Measurements from ENCODE around the gene CDH26.

The CDH26 gene

DNA sequence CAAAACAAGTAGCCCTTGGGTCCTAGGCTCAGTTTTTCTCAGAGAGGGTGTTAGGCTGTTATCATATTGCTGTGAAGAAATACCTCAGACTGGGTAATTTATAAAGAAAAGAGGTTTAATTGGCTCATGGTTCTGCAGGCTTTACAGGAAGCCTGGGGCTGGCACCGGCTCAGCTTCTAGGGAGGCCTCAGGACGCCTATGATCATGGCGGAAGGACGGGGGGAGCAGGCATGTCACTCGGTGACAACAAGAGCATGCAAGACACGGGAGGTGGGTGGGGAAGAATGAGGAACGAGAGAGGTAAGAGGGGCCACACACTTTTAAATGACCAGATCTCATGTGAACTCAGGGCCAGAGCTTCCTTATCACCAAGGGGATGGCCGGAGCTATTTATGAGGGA is 26.9 kb downstream of the CDH26 start:
- DNase-seq (ENCODE audit: low read depth in 2 of 2), result no peak

DNA sequence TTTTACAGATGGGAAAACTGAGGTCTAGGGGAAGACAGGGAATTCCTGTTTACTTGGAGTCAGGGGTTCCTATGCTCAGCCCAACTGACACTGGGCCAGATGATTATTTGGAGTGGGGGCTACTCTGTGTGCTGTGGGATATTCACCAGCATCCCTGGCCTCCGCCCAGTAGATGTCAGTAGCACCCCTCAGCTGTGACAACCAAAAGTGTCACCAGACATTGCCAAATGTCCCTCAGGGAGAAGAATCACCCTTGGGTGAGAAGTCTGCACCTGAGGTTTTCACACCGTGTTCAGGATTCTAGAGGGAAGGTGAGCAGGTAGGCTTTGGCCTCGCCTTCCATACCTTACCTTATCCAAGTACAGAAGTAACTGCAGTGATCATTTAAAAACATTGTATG is 27.6 kb downstream of the CDH26 start:
- DNase-seq (ENCODE audit: low read depth in 2 of 2), result no peak

DNA sequence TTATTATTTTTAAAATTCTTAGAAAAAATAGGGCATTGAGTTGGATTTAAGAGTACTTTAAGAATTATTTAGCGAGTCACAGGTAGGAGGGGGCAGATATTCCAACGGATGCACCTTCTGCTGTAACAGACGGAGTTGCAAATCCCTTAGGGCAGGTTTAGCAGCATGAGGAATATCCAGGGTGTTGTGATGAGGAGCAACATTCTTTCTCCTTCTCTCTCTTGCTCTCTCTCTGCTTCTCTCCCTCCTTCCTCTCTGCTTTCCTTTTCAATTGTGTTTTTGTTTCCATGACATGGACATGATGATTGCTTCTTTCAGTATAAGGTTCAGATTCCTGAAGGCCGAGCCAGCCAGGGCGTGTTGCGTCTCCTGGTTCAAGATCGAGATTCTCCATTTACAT is 28.9 kb downstream of the CDH26 start:
- no peak for DNase-seq (ENCODE audit: low read depth in 2 of 2)

DNA sequence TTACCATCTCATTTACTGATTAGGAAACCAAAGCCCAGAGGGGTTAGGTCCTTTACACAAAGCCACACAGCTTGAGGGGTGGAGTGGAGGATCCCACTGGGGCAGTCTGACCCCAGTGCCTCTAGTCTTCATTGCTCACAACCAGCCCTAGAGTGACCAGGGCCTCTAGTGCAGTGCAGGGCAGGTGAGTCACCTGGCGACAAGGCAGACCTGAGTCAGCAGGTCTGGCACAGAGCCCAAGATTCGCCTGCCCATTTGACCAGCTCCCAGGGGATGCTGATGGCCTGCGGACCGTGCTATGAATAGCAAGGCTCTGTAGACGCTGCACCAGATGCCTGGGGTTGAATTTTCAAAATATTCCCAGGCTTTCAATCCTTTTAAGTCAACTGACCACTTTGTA is 29.9 kb downstream of the CDH26 start:
- no peak for DNase-seq (ENCODE audit: low read depth in 2 of 2)

DNA sequence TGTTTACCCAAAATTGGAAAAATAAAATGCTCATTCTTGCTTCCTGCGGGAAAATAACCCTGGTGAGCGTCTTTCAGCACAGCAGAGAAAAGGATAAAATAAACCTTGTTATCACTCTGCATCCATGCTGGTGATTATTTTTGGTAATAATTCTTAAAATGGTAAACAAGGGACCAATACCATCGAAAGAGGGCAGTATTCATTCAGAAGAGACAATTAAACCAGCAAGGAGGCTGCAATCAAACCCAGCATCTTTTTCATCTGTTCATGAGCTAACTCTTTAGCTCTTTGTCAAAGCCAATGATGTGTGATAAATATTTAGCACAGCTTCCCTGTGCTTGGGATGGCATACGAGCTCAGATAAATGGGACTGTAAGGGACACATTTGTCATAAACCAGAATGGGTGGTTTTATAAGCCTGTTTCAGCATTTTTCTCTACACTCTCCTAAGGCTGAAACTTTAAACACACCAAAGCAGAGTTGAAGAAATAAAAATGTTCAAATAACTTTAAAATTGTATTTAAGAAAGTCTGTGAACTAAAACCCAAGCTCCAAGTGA is 34.4 kb downstream of the CDH26 start:
- DNase-seq (ENCODE audit: low read depth in 2 of 2), result no peak

DNA sequence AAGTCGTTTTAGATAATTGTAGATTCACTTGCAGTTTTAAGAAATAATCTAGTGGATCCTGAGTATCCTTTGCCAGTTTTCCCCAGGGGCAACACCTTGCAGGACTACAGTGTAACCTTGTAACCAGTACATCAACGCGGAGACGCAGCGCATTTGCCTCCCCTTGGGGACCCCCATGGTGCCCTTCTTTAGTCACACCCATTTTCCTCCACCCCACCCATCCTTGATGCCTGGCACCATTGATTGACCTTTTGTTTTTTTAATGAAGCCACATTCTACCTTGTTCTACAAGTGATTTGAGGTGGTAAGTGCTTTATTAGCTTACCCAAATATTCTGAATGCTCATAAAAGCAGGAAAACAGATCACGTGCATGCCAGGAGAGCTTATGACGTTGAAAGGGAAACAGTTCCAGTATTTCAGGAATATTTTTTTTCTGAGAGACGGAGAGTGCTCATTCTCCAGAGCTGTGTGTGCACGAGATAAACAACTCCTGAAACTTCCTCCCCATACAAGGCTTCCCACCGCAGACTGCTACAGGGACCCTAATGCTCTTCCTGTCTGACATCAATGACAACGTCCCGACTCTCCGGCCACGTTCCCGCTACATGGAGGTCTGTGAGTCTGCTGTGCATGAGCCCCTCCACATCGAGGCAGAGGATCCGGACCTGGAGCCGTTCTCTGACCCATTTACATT is 35.7 kb downstream of the CDH26 start:
- DNase-seq (ENCODE audit: low read depth in 2 of 2), result no peak

DNA sequence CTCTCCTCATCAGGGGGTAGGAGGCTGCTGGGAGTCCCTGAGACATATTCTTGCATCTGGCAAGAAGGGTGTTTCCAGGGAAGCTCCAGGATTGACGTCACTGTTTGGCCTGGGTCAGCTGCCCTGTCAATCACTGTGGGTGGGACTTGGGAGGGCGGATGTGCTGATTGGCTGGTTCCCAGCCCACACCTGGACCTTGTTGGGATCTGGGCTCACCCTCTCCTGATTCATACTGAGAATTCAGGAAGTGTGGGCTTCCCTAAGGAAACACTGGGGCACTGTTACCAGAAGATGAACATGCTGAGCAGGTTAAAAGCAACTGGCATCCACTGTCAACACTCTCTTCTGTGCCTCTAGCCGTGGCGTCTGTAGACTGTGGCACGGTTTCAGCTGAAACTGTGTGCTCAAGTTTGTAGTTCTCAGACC is 36.5 kb downstream of the CDH26 start:
- no peak for DNase-seq (ENCODE audit: low read depth in 2 of 2)

DNA sequence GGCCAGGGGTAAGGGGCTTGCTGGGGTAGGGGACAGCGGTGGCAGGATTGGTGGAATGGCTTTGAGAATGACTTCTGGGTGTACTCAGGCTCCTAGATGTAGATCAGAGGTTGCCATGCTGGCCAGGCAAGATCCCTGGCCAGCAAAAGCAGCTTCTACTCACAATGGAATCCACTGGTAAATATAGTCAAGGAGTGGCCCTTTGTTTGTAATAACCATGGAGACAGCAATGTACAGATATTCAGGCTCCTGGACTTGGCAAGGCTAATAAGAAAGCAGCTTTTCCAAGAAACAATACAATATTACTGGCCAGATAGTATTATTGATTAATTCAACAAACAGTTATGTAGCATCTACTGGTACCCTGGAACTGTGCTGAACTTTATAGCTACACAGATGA is 37.9 kb downstream of the CDH26 start:
- DNase-seq (ENCODE audit: low read depth in 2 of 2), result no peak

DNA sequence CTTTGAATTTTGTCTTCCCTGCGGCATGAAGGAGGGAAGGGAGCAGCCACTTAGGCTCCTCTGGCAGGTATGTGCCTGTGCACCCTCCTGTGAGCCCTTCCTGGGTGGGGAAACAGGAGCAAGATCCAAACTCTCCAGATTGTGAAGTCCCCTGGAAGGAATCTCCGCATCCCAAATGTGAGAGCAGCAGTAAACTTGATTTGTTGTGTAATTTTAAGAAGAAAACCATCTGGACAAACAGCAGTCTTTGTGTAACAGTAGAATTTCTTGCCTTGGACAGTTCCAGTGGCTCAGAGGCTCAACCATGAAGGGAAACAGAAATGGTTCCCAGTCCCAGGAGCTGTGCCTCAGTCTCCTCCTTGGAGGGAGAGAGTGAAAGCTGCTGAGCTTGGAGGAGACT is 39.7 kb downstream of the CDH26 start:
- no peak for DNase-seq (ENCODE audit: low read depth in 2 of 2)

DNA sequence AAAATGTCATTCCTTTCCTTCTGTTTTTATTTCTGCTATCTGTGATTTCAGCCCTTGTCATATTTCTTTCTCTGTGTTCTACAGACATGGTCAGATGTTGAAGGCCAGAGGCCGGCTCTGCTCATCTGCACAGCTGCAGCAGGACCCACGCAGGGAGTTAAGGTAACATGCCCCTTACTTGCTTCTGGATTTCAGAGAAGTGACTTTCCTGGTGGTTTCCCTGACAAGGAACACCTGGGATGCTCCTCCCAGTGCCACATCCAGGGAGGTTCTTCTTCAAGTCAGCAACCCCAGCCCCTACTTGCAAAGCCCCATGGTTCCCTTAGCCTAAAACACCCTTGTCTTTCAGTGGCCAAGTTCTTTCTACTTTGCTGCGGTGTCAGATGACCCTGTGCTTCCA is 41.3 kb downstream of the CDH26 start:
- DNase-seq (ENCODE audit: low read depth in 2 of 2), result no peak

DNA sequence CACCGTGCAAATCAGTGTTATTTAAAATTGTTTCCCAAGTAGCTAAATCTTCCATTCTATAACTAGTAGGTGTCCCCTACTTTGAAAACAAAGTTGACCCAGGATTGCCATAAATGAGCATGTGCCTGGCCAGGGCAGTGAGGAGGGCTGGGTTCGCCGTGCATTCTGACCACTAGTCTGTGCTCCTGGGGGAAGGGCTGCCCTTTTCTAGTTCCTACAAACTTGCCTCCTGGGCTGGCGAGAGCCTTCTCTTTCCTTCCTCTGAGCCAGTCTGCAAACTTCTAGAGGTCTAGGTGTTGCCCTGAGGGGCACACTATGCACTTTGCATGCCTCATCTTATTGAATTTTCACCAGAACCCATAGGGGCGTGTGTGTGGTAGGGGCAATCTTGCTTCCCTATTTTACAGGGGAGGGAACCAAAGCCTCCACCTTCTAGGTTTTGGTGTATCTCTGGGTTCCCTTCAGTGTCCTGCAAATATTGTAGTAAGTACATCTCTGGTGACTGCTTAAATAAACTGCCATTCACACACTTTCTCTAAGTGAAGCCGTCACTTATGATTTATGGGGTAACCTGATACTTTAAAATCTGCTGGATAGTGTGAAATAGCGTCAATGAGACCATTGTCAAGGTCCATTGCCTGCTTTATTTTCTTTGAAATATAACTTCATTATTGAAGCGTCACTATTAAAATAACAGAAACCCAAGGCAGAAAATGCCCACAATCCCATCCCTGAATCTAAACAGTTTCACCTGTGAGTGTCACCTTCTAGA is 42.2 kb downstream of the CDH26 start:
- no peak for DNase-seq (ENCODE audit: low read depth in 2 of 2)

DNA sequence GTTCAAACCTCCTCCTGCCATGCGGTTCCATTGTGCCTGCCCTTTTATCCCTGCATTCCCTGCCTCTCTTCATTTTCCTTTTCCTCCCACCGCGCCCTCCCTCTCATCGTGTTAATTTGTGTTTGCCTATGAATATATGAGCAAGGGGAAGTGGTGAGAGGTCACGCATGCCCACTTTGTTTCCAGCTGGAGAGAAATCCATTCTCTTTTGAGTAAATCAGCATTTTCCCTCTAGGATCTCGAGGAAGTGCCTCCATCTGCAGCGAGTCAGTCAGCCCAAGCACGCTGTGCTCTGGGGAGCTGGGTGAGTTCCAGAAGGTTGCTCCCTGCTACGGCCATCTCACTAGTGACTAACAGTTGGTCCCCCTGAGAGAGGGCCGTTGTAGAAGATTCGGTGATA is 42.9 kb downstream of the CDH26 start:
- no peak for DNase-seq (ENCODE audit: low read depth in 2 of 2)

DNA sequence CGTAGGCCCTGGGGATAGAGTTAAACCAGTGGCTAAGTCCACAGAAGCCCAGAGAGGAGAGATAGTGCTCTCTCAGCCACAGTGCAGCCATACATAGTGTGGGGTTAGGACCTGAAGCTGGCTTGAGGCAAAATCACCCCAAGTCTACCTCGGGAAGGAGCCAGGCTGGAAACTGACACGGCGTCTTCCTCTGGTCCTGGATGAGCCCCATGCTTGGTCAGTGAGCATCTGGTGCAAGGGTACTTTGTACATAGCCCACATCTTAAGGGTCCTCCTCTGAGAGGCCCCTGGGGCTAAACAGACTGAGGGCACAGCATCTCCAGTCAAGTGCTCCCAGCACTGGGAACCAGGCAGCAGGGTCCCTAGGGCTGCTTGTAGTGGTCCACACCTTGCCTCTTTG is 45.6 kb downstream of the CDH26 start:
- no peak for DNase-seq (ENCODE audit: low read depth in 2 of 2)

DNA sequence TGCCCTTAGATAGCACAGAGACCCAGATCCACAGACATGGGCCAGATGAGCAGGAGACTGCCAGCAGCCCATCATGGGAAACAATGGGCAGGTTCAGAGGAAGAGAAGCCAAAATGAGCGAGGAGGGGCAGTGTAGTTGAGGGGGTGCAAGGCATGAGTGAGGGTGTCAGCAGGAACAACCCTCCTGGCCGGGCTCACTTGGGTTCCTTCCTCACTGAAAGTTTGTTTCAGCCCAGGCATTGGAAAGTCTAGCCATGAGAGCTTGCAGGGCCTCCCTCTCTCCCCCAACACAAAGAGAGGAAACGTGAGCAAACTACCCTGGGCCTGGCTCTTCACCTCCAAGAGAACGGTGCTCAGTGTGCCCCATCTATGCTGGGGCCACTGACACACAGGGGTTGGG is 48.0 kb downstream of the CDH26 start:
- no peak for DNase-seq (ENCODE audit: low read depth in 2 of 2)

DNA sequence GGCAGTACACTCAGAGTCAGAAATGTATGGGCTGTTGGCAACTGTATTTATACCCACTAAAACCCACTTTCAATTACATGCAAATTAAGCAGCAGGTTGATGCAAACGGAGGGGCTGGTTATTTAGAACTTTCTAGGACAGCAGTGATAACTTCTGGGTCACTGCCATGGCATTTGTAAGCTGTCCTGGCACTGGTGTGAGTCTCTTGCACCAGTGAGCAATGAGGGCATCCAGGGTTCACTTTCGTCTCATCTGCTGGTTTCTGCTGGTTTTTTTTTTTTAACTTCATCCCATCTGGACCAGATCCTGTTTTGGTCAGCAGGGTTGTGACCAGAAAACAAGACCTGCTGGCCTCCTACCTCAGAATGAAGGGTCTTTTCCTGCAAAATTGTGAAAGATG is 49.2 kb downstream of the CDH26 start:
- DNase-seq (ENCODE audit: low read depth in 2 of 2), result no peak

DNA sequence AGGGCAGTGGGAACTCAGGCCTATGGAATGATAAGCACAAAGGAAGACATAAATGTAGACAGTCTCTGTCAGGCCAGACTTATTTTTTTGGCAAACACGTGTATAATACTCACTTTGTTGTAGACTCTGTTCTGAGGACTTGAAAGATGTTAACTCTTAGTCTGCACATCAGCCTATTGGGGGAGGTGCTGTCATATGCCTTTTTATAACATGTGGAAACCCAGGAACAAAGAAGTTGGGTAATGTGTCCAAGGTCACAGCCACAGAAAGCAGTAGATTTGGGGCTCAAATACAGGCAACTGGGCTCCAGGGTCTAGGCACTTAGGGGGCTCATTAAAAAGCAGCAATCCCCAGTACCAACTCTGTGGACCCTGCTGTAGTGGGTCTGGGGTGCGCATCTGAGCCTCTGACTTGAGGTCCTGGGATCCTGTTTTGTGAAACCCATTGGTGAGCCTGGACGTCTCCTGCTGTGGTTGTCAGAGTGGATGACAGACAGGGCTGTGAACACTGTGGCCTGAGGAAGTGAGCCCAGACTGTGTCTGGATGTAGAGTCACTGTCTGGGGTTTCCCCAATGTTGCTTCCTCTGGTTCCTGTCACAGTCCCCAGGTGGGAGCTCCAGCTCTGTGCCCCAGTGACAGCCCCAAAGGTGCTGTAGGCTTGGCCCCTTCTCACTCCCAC is 50.0 kb downstream of the CDH26 start:
- DNase-seq (ENCODE audit: low read depth in 2 of 2), result no peak

DNA sequence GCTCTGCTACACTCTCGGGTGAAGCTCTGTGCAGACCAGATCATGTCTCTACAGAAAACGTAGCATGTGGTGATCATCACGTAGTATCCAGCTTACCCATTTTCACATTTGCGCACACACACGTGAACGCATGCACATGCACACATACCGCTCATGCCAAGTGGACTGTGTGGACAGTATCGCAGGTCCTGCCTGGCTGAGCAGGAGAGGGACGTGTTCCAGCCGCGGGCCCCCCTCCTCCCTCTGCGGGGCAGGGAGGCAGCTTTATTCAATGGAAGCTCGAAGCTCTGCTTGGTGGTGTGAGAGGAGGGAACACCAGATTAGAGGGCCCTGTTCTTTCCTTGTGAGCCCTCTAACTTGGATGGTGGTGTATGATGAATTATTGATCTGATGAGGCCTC is 51.1 kb downstream of the CDH26 start:
- DNase-seq (ENCODE audit: low read depth in 2 of 2), result no peak

DNA sequence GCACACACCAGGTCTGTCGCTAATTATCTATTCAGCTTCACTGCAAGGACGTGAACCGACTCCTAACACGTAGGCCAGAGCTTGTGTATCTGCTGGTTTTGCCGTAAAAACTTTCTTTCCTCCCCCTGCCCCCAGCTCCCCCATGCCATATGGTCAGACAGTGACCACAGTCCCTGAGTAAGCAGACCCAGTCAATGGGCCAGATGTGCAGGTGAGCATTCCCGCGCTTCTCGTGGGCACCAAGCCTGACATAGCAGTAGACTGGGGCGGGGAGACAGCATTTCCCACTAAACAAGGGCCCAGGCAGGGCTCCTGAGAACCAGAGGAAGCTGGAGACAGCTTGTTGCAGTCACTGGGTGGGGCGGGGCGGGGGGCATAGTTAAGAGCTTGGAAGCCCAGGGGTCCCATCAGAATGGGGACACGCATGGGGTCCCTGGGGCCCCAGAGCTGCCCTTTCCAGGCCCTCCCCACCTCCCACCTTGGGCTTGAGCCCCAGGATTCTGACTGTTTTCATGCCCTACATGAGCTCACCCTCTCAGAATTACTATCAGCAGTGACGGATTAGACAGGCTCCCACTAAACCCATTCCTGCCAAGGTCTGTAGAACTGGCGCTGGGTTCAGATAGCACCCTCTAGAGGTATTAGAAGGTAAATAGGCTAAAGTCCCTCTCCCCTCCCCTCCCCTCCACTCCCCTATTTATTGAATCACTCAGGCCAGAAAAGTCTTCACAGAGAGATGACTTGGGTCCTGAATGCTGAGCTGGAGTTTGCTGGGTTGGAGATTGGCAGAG is 51.8 kb downstream of the CDH26 start:
- no peak for DNase-seq (ENCODE audit: low read depth in 2 of 2)

DNA sequence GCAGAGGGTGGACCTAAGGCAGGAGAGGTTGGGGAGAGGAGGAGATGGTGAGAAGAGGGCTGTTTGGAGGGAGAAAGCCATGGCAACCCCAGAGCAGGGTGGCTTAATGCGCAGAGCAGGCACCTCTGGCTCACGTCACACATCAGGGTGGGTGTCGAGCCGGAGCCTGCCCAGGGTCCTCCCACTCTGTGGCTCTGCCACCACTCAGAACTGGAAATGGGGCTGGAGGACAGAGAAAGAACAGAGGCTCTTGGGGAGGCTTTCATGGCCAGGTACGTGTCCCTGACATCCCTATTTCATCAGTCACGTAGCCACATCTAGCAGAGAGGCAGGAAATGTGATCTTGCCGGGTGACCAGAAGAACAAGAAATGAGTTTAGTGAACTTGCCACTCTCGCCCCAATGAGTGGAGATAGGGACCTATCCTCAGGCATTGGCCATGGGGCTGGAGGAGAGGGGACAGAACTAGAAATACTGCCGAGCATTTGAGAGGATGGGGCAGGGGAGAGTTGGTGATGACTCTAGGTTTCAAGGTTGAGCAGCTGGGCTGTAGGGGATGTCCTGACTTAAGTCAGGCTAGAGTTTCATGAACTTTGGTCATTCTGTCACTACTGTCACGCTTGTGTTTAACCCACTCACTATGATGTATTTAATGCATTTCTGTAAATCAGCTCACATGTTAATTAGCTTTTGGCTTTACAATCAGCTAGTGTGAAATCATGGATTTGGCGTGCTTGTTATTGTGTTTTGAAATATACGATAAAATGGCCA is 52.7 kb downstream of the CDH26 start:
- DNase-seq (ENCODE audit: low read depth in 2 of 2), result no peak

DNA sequence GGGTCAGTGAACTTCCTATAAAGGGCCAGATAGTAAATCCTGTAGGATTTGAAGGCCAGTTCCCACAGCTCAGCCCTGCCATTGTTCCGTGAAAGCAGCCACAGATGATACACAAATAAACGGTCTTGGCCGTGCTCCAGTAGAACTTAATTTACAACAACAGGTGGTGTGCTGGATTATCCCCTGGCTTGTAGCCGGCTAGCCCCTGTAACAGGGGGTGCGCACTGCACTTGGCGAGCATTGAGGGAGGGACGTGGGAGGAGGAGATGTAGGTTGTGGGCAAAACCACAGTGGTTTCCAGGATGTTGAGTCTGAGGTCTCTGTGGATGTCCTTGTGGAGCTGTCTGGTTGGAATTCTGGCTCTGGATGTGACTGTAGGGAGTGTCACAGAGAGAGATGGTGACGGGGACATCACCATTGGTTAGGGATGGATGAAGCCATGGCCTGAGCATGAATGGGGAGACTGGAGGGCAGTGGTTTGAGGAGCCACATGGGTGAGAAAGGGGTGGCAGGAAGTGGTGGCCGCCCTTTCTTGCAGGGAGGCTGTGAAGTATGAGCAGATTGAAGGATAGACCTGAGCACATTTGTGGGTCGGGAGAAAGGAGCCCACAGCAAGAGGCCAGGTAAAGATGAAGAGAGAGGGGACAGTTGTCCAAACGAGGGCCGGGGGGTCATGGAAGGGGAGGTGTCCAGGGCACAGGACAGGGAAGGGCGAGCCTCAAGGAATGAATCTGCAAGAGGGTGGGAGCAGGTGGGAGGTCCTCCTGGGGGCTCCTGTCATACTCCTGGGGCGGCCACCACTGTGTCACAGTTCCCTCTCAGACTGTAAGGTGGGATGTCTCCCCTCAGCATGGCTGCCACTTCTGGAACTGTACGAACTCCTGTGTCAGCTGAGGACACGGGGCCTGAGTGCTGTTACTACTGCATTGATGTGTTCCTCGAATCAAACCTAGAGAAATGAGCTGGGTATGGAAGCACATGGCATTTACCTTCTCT is 53.6 kb downstream of the CDH26 start:
- no peak for DNase-seq (ENCODE audit: low read depth in 2 of 2)

Data from stimulated activated CD8-positive, alpha-beta memory T cell treated with anti-CD3 and anti-CD28 coated beads, Interleukin-15, amount 100 ng/mL, for 4 hours (primary cell).